Tongue (tissue), 2 donors: ENCODE measurements around the gene NIM1K. TPM values are rescaled to one million over a fixed set of nuclear protein-coding genes. Genes with fewer than 3 reads are reported as not detected.
"Not testable (repeated sequence)": the region's sequence is repeated elsewhere in the genome, so short reads cannot be mapped to it uniquely, and the experiment has no call there.

ENCODE experiments used
- DNase-seq: peaks from one replicate; pipeline ENCODE4 v3.0.0-alpha.2; 2015
- total RNA-seq: library from RNA; depleted of rRNA; stranded (reverse); fragments of >200 nt; gene quantifications from one replicate; pipeline ENCODE4 v1.2.3, GENCODE V29; 2014

NIM1K gene
- total RNA-seq, 1 donor from 2014 or later, result 1.0 TPM

GRCh38 chr5:43281840-43282658, 90.0 kb downstream of the NIM1K start:
- no peak for DNase-seq

GRCh38 chr5:43286623-43287022, 94.6 kb downstream of the NIM1K start:
- DNase-seq, result no peak

GRCh38 chr5:43287493-43287892, 95.5 kb downstream of the NIM1K start:
- no peak for DNase-seq

GRCh38 chr5:43288269-43288831, 96.3 kb downstream of the NIM1K start:
- DNase-seq, result no peak

GRCh38 chr5:43290726-43291125, 98.7 kb downstream of the NIM1K start:
- DNase-seq, result no peak

GRCh38 chr5:43294226-43294625, 102.2 kb downstream of the NIM1K start:
- no peak for DNase-seq

- DNase-seq, result no peak
These were observed 103.2 kb downstream of the NIM1K start for GRCh38 chr5:43295202-43295601.

- no peak for DNase-seq
These were observed 104.8 kb downstream of the NIM1K start for GRCh38 chr5:43296835-43297234.

- DNase-seq, result peak; percentile 57
These were observed 106.4 kb downstream of the NIM1K start for GRCh38 chr5:43298443-43298842.

GRCh38 chr5:43300112-43300511, 108.1 kb downstream of the NIM1K start:
- no peak for DNase-seq

GRCh38 chr5:43301653-43302091, 109.6 kb downstream of the NIM1K start:
- DNase-seq, result no peak

- no peak for DNase-seq
These were observed 110.5 kb downstream of the NIM1K start for GRCh38 chr5:43302481-43302880.

GRCh38 chr5:43303242-43303641, 111.2 kb downstream of the NIM1K start:
- no peak for DNase-seq

- no peak for DNase-seq
These were observed 112.5 kb downstream of the NIM1K start for GRCh38 chr5:43304525-43304924.

- DNase-seq, result peak; percentile 78
These were observed 114.0 kb downstream of the NIM1K start for GRCh38 chr5:43305948-43306565.

GRCh38 chr5:43306954-43307353, 114.9 kb downstream of the NIM1K start:
- not testable (repeated sequence) for DNase-seq

GRCh38 chr5:43309122-43309521, 117.1 kb downstream of the NIM1K start:
- DNase-seq, result no peak

GRCh38 chr5:43309637-43310036, 117.6 kb downstream of the NIM1K start:
- DNase-seq, result peak; percentile 31

- DNase-seq, result no peak
These were observed 120.1 kb downstream of the NIM1K start for GRCh38 chr5:43312076-43312661.

GRCh38 chr5:43312699-43313034, 120.6 kb downstream of the NIM1K start:
- no peak for DNase-seq

- peak; percentile 100 for DNase-seq
These were observed 121.2 kb downstream of the NIM1K start, which contains the start of gene HMGCS1 for GRCh38 chr5:43313035-43313853. Gene HMGCS1, minus strand, starts transcription at chr5:43313412. Its CDS starts 14,447 bp downstream, at chr5:43298965.

- no peak for DNase-seq
These were observed 121.9 kb downstream of the NIM1K start for GRCh38 chr5:43313854-43314457.
